GM13976 (cell line): Measurements from ENCODE around the gene STX7.

ENCODE experiments used
- DNase-seq: peaks from one replicate; pipeline ENCODE4 v3.0.0; 2012; ENCODE audit warnings: low spot score
- in situ Hi-C: fragments of 300-500 bp; cut with MboI; formaldehyde crosslinking; loops from one replicate; pipeline ENCODE4 v1.12.0; 2022; ENCODE audit warnings: low sequenced_read_pairs, mixed read lengths, inconsistent platforms; ENCODE audit not compliant: unreplicated experiment
- TF ChIP-seq, protein P1 (sequence below): IDR thresholded peaks from 2 replicates; pipeline ENCODE4 v1.5.1; 2012; ENCODE audit warnings: borderline replicate concordance, mild to moderate bottlenecking; ENCODE audit not compliant: insufficient read depth; ENCODE audit errors: extremely low read depth, missing control alignments, control extremely low read depth

The STX7 gene

DNA sequence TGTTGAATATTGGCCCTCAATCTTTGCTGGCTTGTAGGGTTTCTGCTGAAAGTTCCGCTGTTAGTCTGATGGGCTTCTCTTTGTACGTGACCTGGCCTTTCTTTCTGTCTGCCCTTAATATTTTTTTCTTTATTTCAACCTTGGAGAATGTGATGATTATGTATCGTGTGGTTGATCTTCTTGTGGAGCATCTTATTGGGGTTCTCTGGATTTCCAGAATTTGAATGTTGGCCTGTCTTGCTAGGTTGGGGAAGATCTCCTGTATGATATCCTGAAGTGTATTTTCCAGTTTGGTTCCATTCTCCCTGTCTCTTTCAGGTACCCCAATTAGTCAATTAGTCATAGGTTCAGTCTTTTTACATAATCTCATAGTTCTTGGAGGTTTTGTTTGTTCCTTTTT lies 89.1 kb downstream of the STX7 start:
- in situ Hi-C loops = no loop called here
- TF ChIP-seq, protein P1, sequence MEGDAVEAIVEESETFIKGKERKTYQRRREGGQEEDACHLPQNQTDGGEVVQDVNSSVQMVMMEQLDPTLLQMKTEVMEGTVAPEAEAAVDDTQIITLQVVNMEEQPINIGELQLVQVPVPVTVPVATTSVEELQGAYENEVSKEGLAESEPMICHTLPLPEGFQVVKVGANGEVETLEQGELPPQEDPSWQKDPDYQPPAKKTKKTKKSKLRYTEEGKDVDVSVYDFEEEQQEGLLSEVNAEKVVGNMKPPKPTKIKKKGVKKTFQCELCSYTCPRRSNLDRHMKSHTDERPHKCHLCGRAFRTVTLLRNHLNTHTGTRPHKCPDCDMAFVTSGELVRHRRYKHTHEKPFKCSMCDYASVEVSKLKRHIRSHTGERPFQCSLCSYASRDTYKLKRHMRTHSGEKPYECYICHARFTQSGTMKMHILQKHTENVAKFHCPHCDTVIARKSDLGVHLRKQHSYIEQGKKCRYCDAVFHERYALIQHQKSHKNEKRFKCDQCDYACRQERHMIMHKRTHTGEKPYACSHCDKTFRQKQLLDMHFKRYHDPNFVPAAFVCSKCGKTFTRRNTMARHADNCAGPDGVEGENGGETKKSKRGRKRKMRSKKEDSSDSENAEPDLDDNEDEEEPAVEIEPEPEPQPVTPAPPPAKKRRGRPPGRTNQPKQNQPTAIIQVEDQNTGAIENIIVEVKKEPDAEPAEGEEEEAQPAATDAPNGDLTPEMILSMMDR = no peak
- no peak for DNase-seq

- TF ChIP-seq, protein P1 = no peak
- no peak for DNase-seq
- in situ Hi-C loops = no loop called here
Observed at GRCh38 chr6:132418235-132418965, 94.5 kb downstream of the STX7 start.

DNA sequence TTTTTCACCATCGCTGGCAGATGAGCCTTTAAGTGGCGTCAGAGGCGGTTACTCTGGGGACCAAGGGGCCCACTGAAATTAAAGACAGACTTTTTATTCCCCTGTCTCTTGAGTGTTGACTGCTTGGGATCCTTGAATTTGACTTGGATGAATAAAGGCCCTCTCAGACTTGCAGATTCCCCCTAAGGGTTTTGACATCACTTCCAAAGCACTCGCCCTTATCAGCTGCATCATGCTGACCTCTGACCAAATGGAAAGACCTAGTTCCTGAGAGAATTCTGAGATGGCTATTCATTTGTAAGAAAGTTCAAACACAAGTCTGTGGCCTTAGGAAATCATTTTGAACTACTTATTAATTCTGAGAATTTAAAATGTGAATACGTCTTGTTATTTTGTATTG lies 98.2 kb downstream of the STX7 start:
- TF ChIP-seq, protein P1 = no peak
- in situ Hi-C loops = no loop called here
- DNase-seq = no peak

- no peak for DNase-seq
- in situ Hi-C loops = no loop called here
- TF ChIP-seq, protein P1 = no peak
Observed at GRCh38 chr6:132414322-132414721, 98.6 kb downstream of the STX7 start.

- DNase-seq = no peak
- TF ChIP-seq, protein P1 = no peak
- in situ Hi-C loops = no loop called here
Observed at GRCh38 chr6:132413499-132413802, 99.5 kb downstream of the STX7 start.

GRCh38 chr6:132412656-132413498 lies 100.0 kb downstream of the STX7 start:
- no peak for DNase-seq
- TF ChIP-seq, protein P1 = no peak
- in situ Hi-C loops = no loop called here

DNA sequence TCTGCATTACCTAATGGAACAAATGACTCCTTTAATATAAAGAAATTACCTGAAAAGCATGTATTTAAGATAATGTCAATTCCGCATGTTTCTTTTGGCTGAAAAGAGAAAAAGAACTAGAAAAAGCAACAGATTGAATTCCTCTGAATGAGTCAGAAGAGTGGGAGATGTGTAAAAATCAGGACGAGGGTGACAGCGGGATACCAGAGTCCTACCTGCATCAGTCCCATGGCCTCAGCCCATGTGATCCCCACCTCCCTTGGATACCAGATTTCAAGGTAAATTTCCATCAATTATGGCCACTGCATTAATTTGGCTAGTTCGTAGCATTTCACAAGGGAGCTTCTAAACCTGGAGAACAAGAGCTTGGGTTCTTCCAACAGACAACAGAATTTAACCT lies 101.6 kb downstream of the STX7 start:
- in situ Hi-C loops = no loop called here
- TF ChIP-seq, protein P1 = no peak
- no peak for DNase-seq
